Cardiac fibroblast (primary cell): ENCODE results near the gene PAPPA.

Experiments
- DNase-seq, 2 donors: peaks; one replicate each; pipeline versions ENCODE4 v3.0.0 to v3.0.0-alpha.2; 2010; ENCODE audit warnings: low read depth in 2 of 2
- H3K4me3 ChIP-seq, 2 donors: replicated peaks in 1 of 2; 1 replicate in 1 of 2; 2 replicates in 1 of 2; pipeline ENCODE4 v1.5.1; 2011; ENCODE audit warnings: low read depth in 2 of 2, low read length in 2 of 2, mild to moderate bottlenecking in 2 of 2, moderate library complexity in 1 of 2
- TF ChIP-seq, protein P1 (sequence below): IDR thresholded peaks from one replicate; pipeline ENCODE4 v1.5.1; 2011; ENCODE audit warnings: low read depth, mild to moderate bottlenecking, low read length, inconsistent platforms

PAPPA gene

DNA sequence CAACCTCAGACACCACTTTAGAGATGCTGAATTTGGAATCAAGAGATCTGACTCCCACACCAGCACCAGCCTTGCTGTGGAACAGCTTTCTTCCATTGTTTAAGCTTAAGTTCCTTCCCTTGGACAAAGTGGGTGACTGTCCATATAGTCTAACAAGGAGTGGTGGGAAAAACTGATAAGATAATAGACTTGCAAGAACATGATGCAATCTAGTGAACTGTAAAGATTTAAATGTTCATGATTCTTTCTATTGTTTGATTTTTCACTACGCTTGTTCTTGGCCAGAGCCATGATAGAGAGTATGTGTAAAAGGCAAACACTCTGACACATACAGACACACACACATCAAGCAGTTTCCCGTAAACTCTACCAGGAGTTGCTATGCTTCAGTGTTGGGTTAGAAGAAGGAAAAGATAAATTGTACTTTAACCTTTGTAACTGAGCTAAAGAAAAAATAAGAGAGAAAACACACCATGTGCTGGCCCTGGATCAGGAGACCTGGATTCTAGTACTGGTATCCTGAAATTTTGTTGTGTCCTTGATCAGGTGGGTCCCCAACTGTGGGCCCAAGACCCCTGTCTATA is 94.3 kb downstream of the PAPPA start:
- TF ChIP-seq, protein P1, sequence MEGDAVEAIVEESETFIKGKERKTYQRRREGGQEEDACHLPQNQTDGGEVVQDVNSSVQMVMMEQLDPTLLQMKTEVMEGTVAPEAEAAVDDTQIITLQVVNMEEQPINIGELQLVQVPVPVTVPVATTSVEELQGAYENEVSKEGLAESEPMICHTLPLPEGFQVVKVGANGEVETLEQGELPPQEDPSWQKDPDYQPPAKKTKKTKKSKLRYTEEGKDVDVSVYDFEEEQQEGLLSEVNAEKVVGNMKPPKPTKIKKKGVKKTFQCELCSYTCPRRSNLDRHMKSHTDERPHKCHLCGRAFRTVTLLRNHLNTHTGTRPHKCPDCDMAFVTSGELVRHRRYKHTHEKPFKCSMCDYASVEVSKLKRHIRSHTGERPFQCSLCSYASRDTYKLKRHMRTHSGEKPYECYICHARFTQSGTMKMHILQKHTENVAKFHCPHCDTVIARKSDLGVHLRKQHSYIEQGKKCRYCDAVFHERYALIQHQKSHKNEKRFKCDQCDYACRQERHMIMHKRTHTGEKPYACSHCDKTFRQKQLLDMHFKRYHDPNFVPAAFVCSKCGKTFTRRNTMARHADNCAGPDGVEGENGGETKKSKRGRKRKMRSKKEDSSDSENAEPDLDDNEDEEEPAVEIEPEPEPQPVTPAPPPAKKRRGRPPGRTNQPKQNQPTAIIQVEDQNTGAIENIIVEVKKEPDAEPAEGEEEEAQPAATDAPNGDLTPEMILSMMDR = no peak
- DNase-seq = peak in 1 of 2 donors; percentile 52
- H3K4me3 ChIP-seq = no peak overlapping the region

DNA sequence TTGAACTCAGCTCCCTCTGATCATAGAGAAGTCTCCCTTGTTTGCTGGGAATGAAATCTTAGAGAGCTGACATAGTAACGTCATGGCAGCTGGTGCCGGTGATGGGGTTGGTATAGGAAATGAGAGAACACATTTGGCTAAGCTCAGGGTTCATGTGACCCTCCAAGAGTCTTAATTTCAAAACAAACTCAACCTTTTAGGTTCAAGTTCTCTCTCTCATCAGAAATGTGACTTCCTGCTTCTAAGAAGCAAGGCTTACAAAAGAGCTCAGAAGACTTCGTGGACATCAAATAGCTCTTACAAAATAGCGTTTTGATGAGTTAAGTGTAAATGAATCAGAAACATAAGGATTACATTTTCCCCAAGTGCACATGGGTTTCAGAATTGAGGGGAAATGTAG is 97.3 kb downstream of the PAPPA start:
- H3K4me3 ChIP-seq = no peak overlapping the region
- TF ChIP-seq, protein P1 = no peak
- DNase-seq = peak in 1 of 2 donors; percentile 42

DNA sequence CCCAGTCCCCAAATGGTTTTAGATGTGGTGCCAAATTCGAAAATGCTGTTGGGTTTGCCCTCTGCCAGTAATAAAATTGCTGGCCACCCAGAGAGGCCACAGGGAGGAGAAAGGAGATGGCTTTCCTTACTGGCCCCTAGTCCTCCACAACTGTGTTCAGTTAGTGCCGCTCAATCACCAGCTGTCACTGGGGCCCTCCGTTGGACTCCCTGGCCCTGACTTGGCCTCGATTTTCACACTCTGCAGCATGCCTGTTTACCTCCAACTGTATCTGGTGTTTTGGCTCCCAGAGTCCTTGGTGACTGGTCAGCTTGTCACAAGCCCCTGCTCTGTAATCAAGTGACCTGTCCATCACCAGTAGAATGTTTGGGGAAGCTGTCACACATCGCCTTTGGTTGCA is 97.8 kb downstream of the PAPPA start:
- TF ChIP-seq, protein P1 = no peak
- DNase-seq = no peak
- H3K4me3 ChIP-seq = no peak overlapping the region

DNA sequence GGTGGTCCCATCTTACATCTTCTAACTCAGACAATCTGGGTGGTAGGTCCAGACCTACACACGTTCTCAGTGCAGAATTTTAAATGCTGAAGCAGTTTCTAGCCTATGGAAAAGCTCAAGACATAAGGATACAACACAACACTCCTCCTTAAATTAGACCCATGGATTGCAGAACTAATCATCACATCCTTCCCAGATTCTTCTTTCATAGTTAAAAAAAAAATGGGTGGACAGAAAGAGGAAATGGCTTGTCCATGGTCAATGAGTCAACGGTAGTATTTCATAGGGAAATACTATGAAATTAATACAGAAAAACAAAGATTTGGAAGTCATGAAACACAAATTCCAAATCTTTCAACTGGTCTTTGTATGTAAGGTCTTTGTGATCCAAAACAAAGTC is 106.9 kb downstream of the PAPPA start:
- TF ChIP-seq, protein P1 = no peak
- H3K4me3 ChIP-seq = no peak overlapping the region
- no peak for DNase-seq

DNA sequence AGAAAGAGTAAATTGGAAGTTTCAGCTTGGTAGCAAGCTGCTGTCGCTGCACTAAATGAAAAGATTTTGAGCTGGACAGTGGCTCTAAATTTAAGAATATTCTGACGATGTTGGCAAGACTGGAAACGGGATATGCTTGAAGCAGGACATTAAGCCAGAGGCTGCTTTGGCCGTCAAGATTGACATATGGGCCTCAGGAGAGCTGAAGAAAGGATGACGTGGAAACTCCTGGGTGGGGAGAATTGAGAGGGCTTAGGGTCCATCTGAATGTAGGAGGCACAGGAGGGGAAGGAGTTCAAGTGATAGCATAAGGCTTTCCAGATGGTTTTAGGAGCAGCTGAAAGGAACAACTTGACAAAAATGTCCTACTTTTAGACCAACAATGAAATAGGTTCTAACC is 108.9 kb downstream of the PAPPA start:
- no peak overlapping the region for H3K4me3 ChIP-seq
- TF ChIP-seq, protein P1 = no peak
- no peak for DNase-seq

DNA sequence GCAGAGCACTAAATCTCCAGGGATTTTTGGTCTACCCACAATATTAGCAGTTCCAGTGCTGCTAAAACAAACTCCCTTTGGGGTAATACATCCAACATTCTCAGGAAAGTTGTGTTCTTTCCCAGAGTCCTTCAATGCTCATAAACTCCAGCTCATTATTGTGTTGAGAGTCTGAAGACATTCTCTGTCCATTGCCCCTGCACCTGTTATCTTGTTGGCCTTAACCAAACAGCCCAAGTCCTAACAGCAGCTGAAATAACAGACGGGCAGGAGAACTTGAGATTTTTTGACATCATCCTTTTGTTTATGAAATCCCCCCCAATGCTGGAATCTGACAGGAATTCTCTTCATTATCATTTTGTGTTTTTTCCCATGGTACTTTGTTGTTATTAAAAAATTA is 110.8 kb downstream of the PAPPA start:
- DNase-seq = no peak
- TF ChIP-seq, protein P1 = no peak

DNA sequence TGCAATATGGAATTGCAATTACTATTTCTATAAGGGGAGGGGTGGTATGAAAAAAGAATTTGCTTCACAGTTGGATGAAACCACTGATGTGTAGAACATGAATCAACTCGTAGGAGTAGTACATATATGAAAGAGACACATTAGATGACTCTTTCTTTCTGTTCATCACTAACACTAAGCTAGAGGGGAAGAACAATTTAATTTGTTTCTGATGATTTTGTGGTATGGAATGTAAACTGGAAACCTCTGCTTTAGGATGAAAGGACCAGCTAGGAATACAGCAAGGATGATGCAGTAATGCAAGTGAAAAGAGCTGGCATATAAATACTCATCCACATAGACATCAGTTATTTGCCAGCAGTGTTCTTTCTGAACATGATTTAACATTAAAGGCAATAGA is 113.4 kb downstream of the PAPPA start:
- TF ChIP-seq, protein P1 = no peak
- no peak overlapping the region for H3K4me3 ChIP-seq
- DNase-seq = peak in 1 of 2 donors; percentile 49

More for the DNA sequence above, 110.8 kb downstream of the PAPPA start:
- H3K4me3 ChIP-seq = no peak overlapping the region
